Adipocyte (in vitro differentiated cells): ENCODE measurements around the gene KCNMA1.

ENCODE experiments used
- DNase-seq: peaks from one replicate; pipeline ENCODE4 v3.0.0-alpha.2; 2015; ENCODE audit warnings: low read depth
- H3K27me3 ChIP-seq: replicated peaks from 2 replicates; pipeline ENCODE4 v1.7.0; 2013; ENCODE audit warnings: mild to moderate bottlenecking, low read length, moderate library complexity; ENCODE audit not compliant: control insufficient read depth, insufficient read depth
- H3K36me3 ChIP-seq: 2 replicates; pipeline ENCODE4 v1.7.0; 2013; ENCODE audit warnings: low read length, mild to moderate bottlenecking, moderate library complexity; ENCODE audit not compliant: control insufficient read depth, insufficient read depth, severe bottlenecking
- H3K4me1 ChIP-seq: 2 replicates; pipeline ENCODE4 v1.7.0; 2013; ENCODE audit warnings: mild to moderate bottlenecking, low read length, moderate library complexity; ENCODE audit not compliant: control insufficient read depth, insufficient read depth
- H3K4me3 ChIP-seq: 2 replicates; pipeline ENCODE4 v1.7.0; 2013; ENCODE audit warnings: mild to moderate bottlenecking, low read length, moderate library complexity
- H3K9ac ChIP-seq: 2 replicates; pipeline ENCODE4 v1.7.0; 2013; ENCODE audit warnings: mild to moderate bottlenecking, low read length, moderate library complexity
- H3K9me3 ChIP-seq: 2 replicates; pipeline ENCODE4 v1.7.0; 2013; ENCODE audit warnings: mild to moderate bottlenecking, low read length, moderate library complexity; ENCODE audit not compliant: control insufficient read depth

KCNMA1 gene

DNA sequence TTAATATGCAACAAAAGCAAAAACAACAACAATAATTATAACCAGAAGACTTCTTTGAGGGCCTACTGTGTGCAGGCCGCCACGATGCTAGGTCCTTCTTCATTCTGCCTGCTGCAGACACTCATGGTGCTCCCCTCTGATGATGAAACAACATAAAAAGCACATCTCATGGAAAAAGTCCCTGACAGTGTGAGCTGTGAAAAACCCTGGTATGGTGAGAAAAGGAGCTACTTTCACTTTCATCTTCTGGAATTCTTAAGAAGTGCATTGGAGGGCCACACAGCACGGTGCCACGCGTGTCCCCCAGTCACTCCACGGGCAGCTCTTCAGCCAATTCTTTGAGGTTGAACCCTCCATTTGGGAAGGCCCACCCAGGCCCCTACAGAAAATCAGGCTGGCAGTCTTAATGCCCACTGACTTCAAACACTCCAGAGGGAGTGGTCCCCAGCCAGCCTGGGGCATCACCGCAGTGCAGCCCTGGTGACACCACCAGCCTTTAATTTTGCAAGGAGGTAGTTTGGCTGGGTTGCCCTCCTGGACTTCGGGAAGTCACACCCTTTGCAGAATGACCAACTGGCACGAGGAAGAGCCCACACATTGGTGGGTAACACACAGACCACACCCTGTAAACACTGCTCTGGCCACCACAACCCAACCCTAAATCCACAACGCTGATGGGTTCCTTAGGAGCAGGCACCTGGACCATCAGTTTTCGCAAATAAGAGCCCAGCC, 7.7 kb downstream of the KCNMA1 start:
- Histone ChIP-seq H3K9ac (no peak overlapping the region), H3K4me3 (no peak overlapping the region), H3K36me3 (no peaks in the 10 kb centered on the region), H3K4me1 (peaks cover 3% of the 10 kb centered on the region), H3K9me3 (no peaks in the 10 kb centered on the region), H3K27me3 (no peaks in the 10 kb centered on the region)
- peak; percentile 48 for DNase-seq

DNA sequence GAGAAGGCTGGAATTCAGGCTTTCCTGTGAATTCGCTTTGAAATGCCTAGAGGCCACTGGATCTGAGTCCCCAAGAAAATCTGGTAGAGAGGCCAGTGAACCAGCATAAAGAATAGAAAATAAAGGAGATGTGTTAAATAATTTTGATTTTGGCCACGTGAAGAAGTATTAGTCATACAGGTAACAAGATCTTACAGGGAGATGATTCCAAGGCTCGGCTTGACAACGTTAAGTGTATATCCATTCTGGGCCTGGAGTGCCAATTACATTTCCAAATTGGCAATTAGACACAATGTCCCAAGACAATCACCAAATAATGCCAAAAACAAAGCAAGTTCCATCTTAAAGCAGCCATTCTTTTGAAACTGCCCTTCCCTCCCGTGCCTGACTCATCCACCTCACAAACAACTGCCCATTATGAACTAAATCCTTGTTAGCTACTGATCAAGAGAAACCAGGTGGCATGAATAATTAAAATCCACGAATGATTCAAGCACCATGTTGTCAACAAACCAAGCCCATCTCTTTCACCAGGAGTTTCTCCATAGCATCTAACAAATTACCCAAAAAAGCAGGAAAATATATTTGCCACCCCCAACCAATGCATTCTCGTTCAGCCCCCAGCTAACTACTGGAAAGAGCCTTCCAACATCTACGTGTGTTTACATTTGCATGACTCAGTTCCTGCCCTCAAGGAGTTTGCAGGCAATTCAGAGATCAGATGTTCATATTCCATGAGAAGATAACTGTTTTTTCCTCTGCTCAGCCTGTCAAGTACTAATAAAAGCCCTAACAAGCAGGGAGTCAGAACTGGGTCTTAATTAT, 8.5 kb downstream of the KCNMA1 start:
- no peak for DNase-seq
- Histone ChIP-seq H3K36me3 (no peaks in the 10 kb centered on the region), H3K4me1 (peaks cover 3% of the 10 kb centered on the region), H3K27me3 (no peaks in the 10 kb centered on the region), H3K4me3 (no peak overlapping the region), H3K9ac (no peak overlapping the region), H3K9me3 (no peaks in the 10 kb centered on the region)

DNA sequence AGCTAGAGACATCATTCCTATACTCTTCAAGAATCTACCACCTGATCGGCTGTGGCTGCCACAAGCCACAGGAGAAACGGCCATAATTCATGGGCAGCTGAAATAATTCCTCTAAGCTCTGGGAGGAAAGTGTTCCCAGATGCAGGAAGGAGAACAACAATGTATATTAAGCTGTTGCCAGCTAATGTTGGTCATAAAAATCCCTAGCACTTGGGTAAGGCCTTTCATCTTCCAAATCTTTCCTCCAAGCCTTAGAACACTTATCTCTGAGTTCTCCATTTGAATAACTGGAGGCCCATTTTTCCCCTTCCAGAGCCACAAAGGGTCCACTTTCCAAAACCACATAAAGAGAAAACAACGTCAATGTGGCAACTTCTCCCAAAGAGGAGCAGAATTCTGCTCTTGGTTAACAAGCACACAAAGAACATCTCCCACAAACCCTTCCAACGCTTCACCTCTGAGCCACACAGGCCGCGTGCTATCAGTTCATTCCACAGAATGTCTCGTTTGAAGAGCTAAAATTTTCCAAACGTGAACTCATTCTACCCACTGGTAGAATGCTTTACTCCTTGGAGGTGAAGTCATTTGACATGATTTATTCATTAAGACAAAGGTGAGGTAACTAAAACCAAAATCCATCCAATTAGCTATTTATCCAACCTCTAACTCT, 11.2 kb downstream of the KCNMA1 start:
- no peak overlapping the region for H3K4me3 ChIP-seq
- no peaks in the 10 kb centered on the region for H3K36me3 ChIP-seq
- H3K4me1 ChIP-seq: peaks cover 11% of the 10 kb centered on the region
- no peaks in the 10 kb centered on the region for H3K9me3 ChIP-seq
- no peak for DNase-seq
- no peaks in the 10 kb centered on the region for H3K27me3 ChIP-seq
- no peak overlapping the region for H3K9ac ChIP-seq

DNA sequence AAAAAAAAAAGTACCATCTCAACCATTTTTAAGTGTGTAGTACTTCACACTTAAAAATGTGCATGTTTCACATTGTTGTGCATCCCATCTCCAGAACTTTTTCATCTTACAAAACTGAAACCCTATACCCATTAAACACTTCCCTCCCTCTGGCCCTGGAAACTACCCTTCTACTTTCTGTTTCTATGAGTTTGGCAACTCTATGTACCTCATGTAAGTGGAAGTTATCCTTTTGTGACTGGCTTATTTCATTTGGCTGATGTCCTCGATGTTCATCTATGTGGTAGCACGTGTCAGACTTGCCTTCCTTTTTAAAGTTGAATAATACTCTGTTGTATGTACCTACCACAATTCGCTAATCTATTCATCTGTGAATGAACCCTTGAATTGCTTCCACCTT, 12.2 kb downstream of the KCNMA1 start:
- Histone ChIP-seq H3K27me3 (no peaks in the 10 kb centered on the region), H3K4me3 (no peak overlapping the region), H3K9ac (no peak overlapping the region), H3K9me3 (no peaks in the 10 kb centered on the region), H3K4me1 (peaks cover 11% of the 10 kb centered on the region), H3K36me3 (no peaks in the 10 kb centered on the region)
- peak; percentile 46 for DNase-seq

DNA sequence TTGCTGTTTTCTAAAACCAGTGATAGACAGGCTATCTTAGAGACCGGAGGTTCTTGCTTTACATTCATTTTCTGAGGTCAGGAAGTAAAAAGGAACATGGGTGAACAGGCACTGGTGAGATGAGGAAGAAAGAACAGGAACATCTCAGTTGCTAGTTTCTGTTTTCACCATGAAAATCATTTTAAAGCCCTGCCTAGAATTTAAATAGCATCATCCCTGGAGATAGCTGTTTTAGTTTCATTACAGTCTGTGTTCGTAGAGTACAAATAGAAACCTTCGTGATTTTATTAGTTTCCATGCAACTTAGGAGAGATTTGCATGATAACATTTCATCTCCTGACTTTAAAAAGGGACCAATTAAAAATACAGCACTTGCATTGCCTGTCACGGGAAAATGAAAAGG, 14.7 kb downstream of the KCNMA1 start:
- DNase-seq: no peak
- no peaks in the 10 kb centered on the region for H3K27me3 ChIP-seq

DNA sequence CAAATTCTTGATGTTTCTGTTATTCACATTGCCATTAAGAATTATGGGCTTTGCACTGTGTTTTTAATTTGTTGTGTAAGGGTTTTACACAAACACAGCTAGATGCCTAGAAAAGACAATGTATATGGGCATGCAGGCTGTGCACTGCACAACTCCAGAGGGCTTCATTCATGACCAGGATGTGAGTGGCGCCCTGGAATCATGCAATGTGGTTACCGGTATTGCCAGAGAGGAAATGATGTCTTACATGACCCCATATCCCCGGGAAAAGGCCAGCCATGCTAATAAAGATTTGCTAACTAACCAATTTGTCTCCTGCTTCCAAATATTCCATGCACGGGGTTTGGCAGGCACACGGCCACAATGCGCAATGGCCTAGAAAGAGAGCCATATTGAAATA, 16.9 kb downstream of the KCNMA1 start:
- H3K27me3 ChIP-seq: no peaks in the 10 kb centered on the region
- H3K9ac ChIP-seq: no peak overlapping the region
- H3K4me3 ChIP-seq: no peak overlapping the region
- H3K4me1 ChIP-seq: peaks cover 8% of the 10 kb centered on the region
- no peaks in the 10 kb centered on the region for H3K9me3 ChIP-seq
- H3K36me3 ChIP-seq: no peaks in the 10 kb centered on the region
- DNase-seq: no peak

More for the DNA sequence above, 14.7 kb downstream of the KCNMA1 start:
- no peaks in the 10 kb centered on the region for H3K9me3 ChIP-seq
- peak overlapping the region; percentile 55 for H3K9ac ChIP-seq
- no peaks in the 10 kb centered on the region for H3K36me3 ChIP-seq
- H3K4me1 ChIP-seq: peaks cover 8% of the 10 kb centered on the region
- H3K4me3 ChIP-seq: peak overlapping the region; percentile 77

DNA sequence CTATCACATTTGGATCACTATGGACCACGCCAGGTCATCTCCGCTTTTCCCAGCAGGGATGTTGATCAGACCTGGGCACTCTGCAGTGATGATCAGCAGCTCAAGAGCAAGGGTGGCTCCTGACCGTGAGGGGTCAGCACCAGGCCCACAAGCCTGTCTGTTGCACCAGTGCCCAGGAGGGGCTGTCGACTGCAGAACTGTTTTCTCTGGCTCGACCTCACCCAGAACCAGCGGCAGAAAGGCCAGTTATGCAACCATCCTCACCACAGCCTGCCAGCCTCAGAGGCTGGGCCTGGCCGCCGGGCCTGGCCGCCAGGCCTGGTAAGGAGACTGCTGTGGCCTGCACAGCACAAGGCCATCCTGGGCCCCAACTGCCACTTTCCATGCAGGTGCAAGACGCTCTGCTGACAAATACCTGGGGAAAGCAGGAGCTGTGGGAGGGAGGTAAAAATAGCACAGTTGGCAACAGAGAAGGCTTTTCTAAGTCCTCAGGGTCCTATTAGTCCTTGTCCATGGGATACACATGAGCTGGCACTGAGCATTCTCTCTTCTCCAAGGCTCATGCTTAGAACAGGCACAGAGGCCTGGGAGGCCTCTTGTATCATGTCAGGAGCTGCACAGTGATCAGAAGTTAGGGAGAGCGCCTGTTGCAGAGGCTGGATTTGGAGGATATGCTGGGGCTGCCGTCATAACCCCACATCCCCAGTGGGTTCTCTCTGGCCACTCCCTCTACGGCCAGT, 17.5 kb downstream of the KCNMA1 start:
- Histone ChIP-seq H3K4me1 (peaks cover 8% of the 10 kb centered on the region), H3K27me3 (no peaks in the 10 kb centered on the region), H3K9me3 (no peaks in the 10 kb centered on the region), H3K9ac (no peak overlapping the region), H3K4me3 (no peak overlapping the region), H3K36me3 (no peaks in the 10 kb centered on the region)
- no peak for DNase-seq

DNA sequence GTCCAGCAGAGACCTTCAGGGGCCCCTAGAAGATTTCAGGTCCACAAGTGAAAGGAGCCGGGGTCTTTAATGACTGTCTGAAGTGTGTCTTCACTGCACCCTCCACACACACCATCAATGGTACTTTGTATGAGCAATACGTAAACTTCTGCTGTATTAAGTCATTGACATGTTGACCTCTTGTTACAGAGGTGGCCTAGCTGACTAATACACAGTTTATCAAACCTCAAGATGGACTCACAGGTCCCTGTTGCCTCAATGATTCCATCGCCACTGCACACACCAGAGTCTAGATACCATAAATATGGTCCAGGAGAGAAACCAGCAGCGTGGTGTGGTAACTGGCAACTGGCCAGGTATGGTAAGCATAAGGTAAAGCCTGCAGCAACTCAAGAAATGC, 19.5 kb downstream of the KCNMA1 start:
- DNase-seq: no peak
- H3K27me3 ChIP-seq: no peaks in the 10 kb centered on the region
- H3K9me3 ChIP-seq: no peaks in the 10 kb centered on the region
- H3K4me1 ChIP-seq: peaks cover 6% of the 10 kb centered on the region
- no peaks in the 10 kb centered on the region for H3K36me3 ChIP-seq
- no peak overlapping the region for H3K4me3 ChIP-seq
- H3K9ac ChIP-seq: no peak overlapping the region

DNA sequence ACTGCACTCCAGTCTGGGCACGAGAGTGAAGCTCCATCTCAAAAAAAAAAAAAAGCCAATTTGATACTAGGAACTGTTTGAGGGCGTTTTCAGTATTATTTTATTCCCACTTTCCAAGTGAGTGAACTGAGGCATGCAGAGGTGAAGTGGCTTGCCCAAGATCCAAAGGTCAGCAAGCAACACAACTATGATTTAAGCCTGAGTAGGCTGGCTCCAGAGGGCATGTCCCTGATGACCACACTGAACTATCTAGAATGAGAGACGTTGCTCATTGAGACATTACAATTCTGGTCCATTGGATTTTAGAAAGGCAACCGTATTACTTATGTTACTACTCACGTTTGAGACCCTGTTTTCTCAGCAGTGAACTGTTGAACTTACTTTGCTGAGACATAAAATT, 20.8 kb downstream of the KCNMA1 start:
- Histone ChIP-seq H3K4me1 (no peaks in the 10 kb centered on the region), H3K36me3 (no peaks in the 10 kb centered on the region), H3K4me3 (no peak overlapping the region), H3K27me3 (no peaks in the 10 kb centered on the region), H3K9ac (no peak overlapping the region), H3K9me3 (no peaks in the 10 kb centered on the region)
- no peak for DNase-seq

DNA sequence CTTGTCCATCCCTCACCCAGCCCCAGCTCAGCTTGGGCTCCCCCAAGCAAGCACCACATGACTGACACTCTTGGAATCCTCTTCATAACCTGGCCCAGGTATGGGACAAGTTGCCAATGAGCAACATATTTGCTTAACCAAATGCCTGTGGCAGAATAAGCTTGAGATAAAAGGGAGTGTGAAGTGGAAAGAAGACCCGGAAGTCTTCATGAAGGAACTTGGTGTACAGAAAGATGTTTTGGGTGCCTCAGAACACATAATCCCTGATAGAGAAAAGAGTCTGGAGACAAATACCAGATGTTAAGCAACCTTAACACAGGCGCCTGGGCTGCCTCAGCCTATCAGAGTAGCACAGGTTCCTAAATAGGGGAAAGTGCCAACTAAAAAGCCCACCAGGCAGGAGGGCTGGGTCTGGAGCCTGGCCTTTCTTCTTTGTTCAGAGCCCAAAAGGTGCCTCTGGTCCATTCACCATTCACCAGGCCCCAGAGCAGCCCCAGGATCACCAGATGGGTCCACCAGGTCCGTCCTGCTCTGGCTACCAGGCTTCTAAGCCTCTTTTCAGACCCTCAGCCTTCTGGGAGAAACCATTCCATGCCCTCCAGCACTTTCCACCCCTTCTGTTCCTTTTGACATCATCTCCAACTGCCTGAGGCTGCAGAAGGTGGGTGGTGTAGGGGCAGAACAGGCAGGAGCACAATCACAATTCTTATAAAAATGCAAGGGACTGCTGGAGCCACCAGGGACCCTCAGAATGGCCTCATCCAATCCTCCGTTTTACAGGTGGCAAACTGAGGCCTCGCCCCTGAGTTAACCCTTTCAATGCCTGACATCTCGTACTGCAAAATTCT, 22.6 kb downstream of the KCNMA1 start:
- DNase-seq: no peak
- no peaks in the 10 kb centered on the region for H3K4me1 ChIP-seq

More for the DNA sequence above, 22.6 kb downstream of the KCNMA1 start:
- no peaks in the 10 kb centered on the region for H3K36me3 ChIP-seq
- H3K27me3 ChIP-seq: no peaks in the 10 kb centered on the region
- no peaks in the 10 kb centered on the region for H3K9me3 ChIP-seq
- H3K9ac ChIP-seq: no peak overlapping the region
- H3K4me3 ChIP-seq: no peak overlapping the region
